NCI-H1105 treated with DMSO at 0.1 percent for 48 hours (cell line): ENCODE data around the gene GPC3.

Experiments used
- DNase-seq: peaks from one replicate; lab custom pipeline; 2025; lab: John Stamatoyannopoulos, UW

Gene GPC3

GRCh38 chrX:133497356-133497755 is 488.0 kb downstream of the GPC3 start:
- DNase-seq = no peak

- DNase-seq = no peak
These were observed 489.7 kb downstream of the GPC3 start for GRCh38 chrX:133495464-133496391.

GRCh38 chrX:133493366-133493765 is 492.0 kb downstream of the GPC3 start:
- no peak for DNase-seq

GRCh38 chrX:133490955-133491354 is 494.4 kb downstream of the GPC3 start:
- no peak for DNase-seq
